SU-DHL-6 (cell line): ENCODE results near the gene CFAP20DC.

Source experiments
- CTCF ChIP-seq: fragments of 200-600 bp; sonication (generic); IDR thresholded peaks from one replicate; pipeline ENCODE4 v1.5.1; 2017; ENCODE audit warnings: antibody characterized with exemption, mild to moderate bottlenecking, low read length, moderate library complexity; ENCODE audit not compliant: insufficient read depth, poor library complexity, severe bottlenecking
- EZH2phosphoT487 ChIP-seq: fragments of 200-600 bp; sonication (generic), shearing (Covaris generic); conservative IDR thresholded peaks from 2 replicates; pipeline ENCODE4 v1.6.1; 2018; ENCODE audit warnings: mild to moderate bottlenecking, antibody characterized with exemption, low read length, moderate library complexity, mixed read lengths

- TF ChIP-seq CTCF: no peak
- no peak for TF ChIP-seq EZH2phosphoT487
Measured at GRCh38 chr3:58751235-58751634, 298.6 kb downstream of the CFAP20DC start.
